GM19023 (cell line): Measurements from ENCODE around the gene GGA1.

Source experiments
- ATAC-seq: cut with Tn5 transposase; IDR thresholded peaks from one replicate; pipeline ENCODE4 v1.9.1; 2021; ENCODE audit warnings: mild to moderate bottlenecking, moderate library complexity; ENCODE audit not compliant: unreplicated experiment

GGA1 gene

GRCh38 chr22:37627121-37627520, 18.5 kb downstream of the GGA1 start:
- ATAC-seq = no peak

DNA sequence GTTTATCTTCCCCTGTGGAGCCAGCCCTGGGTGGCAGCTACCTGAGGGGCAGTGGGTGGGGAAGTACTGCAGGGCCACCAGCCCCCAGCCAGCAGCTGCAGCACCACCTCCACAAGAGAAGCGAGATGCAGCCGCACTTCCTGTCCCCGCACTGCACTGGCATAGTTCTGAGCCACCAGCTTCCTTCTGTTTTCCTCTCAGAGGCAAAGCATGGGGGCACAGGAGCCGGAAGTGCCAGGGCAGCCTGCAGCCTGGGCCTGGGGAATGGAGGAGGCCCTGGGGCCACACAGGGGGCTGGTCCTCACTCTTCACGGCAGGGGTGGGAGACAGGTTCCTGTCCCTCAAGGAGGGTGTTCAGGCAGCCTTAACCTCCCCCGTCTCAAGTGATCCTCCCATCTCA, 18.9 kb downstream of the GGA1 start:
- ATAC-seq = no peak

- no peak for ATAC-seq
Observed at GRCh38 chr22:37628830-37629229, 20.2 kb downstream of the GGA1 start.

DNA sequence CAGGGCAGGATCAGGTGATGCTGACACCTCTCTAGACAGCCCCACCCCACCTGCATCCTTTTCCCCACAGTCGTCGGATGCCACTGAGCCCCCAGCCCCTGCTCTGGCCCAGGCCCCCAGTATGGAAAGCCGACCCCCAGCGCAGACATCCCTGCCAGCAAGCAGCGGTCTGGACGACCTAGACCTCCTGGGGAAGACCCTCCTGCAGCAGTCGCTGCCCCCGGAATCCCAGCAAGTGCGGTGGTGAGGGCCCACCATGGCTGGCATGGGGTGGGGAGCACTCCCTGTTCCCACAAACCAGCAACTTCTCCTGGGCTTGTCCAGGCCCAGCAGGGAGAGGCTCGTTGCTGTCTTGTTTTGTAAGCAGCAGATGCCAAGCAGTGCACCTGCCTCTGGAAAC, 21.3 kb downstream of the GGA1 start:
- no peak for ATAC-seq

GRCh38 chr22:37630839-37631435, 22.3 kb downstream of the GGA1 start:
- no peak for ATAC-seq

DNA sequence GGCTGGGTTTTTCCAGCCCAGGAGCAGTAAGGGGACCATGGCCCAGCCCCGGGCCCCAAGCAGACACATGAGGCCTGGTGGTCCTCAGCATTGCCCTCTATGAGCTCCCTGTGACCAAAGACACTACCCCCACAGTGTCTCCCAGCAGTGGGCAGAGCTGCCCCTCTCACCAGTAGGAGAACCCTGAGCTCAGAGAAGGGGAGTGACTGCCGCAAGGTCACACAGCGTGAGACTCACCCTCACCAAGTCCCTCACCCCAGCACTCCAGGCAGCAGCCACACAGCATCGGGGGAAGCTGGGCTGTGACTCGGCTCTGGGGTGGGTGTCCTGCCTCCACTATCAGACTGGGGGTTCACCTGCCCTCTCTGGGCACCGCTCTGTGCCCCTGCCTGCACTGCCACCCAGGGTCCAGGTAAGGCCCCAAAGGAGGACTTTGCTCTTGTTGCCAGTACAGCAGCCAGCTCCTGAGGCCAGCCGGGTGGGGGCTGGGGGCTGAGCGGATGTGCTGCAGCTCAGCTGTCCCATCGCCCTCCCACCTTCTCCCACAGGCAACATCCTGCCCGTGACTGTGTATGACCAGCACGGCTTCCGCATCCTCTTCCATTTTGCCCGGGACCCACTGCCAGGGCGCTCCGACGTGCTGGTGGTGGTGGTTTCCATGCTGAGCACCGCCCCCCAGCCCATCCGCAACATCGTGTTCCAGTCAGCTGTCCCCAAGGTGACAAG, 23.0 kb downstream of the GGA1 start:
- ATAC-seq = no peak

DNA sequence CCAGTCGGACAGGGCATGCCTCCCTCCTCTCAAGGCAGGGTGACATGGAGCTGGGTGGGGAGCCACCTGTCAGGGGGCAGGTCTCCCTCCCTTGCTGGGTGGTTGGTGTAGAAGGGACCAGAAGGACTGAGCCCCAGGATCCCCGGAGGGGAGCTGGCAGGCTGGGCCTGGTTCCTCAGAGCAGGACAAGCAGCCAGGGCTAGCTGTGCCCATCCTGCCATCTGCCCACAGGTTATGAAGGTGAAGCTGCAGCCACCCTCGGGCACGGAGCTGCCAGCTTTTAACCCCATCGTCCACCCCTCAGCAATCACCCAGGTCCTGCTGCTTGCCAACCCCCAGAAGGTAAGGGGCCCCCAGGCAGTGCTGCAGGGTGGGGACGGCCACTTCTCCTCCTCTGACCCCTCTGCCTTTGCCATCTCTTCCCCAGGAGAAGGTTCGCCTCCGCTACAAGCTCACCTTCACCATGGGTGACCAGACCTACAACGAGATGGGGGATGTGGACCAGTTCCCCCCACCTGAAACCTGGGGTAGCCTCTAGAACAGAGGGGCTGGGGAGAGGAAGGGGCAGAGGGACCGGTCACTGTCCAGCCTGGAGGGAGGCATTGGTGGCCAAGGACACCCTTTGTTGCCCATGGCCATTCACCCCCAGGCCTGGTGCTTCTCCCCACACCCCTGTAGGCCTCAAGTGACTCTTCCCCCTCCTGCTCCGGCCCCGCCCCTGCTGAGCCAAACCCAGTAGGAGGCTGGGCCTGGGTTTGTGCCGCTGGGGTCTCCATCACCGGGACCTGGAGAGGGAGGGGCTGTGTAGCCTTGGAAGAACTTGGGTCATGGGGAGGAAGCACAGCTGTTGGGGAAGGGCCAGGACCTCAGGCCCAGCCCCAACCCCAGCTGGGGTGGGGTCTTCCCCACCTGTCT, 23.8 kb downstream of the GGA1 start:
- ATAC-seq = peak; percentile 16

DNA sequence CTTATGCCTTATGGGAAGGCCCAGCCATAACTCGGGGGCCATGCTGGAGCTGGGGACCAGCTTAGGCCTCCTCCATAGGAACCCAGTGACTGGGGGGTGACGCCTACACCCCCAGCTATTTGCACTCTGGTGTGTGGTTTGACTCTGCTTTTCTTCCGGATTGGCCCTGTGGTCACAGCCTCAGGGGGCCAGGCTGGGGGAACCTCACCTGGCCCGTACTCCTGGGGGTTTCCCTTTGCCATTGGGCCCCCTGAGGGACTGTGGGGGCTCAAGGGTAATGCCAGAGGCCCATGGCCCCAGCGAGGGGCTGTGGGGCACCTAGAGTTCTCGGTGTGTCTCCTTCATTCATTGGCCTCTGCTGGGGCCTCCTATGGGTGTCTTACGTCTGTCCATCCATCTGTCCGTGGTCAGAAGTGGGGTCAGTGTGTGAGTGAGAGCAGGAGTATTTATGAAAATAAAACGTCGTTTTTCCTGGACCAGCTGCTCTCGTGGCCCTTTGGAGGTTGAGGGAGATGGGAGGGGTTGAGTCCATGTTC, 24.5 kb downstream of the GGA1 start:
- peak; percentile 58 for ATAC-seq

- ATAC-seq = peak; percentile 51
Observed at GRCh38 chr22:37633625-37634416, 25.2 kb downstream of the GGA1 start.

DNA sequence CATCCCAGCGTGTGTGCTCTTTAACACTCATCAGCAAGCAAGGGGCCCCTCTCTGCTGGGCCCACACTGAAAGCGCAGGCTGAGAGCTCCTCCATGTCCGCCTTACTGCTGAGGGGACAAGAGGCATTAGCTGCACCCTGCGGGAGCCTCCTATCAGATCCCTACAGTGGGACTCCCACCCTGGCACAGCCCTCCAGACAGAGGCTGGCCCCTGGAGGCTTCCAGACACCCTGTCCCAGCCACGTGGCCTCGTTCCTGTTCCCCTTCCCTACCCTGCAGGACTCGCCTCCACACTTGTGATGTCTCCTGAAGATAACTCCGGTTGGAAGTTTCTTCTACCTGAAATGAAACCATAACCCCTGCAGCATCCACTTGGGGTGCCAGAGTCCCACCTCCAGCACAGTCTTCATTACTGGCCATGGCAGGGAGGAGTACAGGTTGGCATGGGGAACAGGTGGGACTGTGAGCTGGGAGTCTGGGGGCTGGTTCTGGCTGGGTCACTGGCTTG, 25.8 kb downstream of the GGA1 start:
- no peak for ATAC-seq

DNA sequence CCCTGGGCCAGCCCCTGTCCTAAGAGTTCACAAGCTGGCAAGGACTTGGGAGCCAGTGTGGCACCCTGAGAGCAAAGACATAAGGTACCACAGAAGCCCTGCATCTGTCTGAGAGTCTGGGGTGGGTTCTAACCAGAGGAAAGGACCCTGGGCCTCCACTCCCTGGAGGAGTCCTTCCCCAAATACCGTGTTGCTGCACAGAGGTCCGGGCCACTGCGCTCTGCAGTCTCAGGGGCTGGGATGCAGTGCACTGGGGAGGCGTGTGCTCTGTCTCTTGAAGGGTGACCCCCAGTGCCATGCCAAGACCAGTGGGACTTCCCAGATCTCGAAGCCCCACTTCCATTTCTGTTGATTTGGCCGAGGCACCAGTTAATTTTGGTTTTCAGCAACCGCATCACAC, 26.5 kb downstream of the GGA1 start:
- no peak for ATAC-seq

GRCh38 chr22:37636186-37636948, 27.7 kb downstream of the GGA1 start:
- no peak for ATAC-seq

DNA sequence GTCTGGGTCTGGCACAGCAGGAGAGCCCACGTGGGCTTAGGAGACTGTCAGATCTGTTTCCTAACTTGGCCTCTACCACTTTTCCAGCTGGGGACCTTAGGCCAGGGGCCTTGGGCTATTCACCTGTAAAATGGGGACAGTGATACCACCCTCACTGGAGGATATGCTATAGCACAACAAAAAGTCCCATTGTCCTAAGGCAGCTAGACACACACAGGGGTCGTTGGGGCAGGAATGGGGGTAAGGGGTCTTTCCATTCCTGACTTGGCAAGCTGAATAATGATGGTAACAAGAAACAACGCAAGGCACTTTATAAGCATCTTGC, 28.3 kb downstream of the GGA1 start:
- no peak for ATAC-seq

DNA sequence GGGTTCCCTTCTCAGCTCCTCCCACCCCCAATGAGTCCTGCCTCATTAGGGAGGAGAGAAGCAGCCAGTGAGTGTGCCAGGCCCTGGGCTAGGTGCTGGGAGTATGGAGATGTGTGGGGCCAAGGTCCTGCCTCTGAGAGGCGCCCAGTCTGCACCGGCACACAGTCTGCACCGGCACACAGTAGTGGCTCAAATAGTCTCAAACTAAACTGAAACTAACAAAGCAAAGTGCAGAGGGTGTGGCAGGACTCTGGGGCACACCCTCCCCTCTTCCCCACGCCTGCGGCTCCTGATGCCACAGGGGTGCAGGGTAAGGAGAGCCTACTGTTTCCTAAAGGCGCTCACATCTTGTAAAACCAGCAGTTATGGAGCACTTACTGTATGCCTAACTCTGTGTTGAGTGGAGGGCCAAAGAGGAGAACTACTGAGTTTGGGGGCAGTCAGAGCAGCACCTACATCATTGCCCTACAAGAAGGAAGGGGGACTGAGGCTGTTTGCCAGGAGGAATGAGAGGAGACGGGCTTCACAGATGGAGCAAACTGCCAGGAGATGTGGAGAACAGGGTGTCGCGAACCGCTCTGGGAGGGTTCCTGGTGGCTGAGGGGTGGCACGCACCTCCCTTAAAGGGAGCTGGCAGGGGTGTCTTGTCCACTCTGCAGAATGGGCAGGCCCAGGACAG, 29.9 kb downstream of the GGA1 start:
- no peak for ATAC-seq

GRCh38 chr22:37639070-37639760, 30.6 kb downstream of the GGA1 start, which contains the start of gene SH3BP1:
Gene SH3BP1, plus strand, starts transcription at chr22:37639669. Its CDS starts 119 bp downstream, at chr22:37639788.
- ATAC-seq = no peak

- ATAC-seq = no peak
Observed at GRCh38 chr22:37639771-37640590, 31.3 kb downstream of the GGA1 start.

DNA sequence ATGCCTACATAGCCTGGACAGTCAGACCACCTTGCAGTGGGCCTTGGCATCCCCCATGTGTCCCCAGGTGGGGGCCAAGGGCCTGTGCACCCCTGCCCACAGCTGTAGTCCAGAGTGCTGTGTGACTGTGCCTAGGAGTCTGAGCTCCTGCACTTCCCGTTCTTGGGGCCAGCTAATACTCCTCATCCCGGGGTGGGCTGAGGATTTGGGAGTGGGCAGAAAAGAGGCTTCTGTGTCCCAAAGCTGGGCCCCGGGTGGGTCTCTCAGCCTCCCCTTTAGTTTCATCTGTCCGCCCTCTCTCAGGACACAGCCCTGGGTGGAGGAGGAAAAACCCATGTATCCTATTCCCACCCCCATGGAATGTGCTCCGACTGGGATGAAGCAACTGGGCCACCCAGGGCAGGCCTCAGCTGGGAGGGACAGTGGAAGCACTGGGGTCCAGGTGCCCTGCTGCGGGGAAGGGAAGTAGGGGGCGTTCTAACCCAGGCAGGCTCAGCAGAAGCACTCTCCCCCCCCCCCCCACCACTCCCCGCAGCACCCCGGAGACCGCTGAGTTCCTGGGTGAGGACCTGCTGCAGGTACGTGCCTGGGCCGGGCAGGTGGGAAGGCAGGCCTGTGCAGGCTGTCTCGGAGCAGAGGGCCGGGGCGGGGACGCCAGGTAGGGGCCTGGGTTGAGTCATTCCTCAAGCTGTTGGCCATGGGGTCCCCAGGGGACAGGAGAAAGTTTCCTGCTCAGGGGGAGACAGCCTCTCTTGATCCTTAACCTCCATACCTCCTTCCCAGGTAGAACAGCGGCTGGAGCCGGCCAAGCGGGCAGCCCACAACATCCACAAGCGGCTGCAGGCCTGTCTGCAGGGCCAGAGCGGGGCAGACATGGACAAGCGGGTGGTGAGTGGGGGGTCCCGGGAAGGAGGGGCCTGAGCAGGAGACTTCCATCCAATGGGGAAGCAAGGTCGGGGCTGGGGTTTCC, 32.2 kb downstream of the GGA1 start:
- ATAC-seq = no peak
